ENCODE results near the gene TELO2. TPM values are rescaled to one million over a fixed set of nuclear protein-coding genes. Genes with fewer than 3 reads are reported as not detected.

TELO2 gene
- total RNA-seq, 1 experiment from 2014 or later: 65.4 TPM

DNA sequence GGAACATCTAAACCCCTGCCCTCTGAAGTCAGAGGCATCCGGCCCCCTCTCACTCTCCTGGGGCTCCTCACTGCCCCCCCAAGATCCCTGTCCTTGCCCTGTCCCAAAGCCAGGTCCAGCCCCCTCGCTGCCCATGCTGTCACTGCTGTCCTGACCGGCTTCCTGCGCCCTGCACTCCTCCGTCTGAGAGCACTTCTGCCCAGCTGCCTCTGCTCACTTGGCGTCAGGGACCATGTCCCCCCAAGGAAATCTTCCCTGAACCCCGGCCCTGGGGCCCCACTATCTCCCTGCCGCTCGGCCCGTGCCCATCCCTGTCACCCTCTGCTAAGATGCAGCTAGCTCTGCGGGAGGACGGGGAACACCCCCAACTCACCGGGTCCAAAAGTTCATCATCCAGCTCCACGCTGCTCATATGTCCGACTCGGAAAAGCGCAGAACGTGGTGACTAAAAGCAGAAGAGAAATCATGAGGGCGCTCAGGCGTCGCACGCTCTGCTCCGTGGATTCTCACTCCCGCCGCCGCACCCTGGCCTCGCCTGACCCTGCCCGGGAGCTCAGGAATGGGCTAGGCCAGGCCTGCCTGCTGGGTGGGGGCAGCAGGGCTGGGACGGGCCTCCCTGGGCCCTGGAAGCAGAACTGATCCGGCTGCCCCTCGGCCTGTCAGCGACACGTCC lies 28.1 kb upstream of the TELO2 start:
- in situ Hi-C loops (cut with HindIII; ENCODE audit: low pct_unique_long_range_greater_than_20kb, low sequenced_read_pairs): no loop called here
- no peak for DNase-seq (ENCODE audit: low read depth, low spot score)
- ChIA-PET CTCF (no interaction called here), POLR2A (no interaction called here)
- no peaks in the 10 kb centered on the region for H3K27me3 ChIP-seq (ENCODE audit: control insufficient read depth, insufficient read depth, low read length)
- no peak overlapping the region for H3K27ac ChIP-seq (ENCODE audit: low read length)
- no peak overlapping the region for H3K4me3 ChIP-seq (ENCODE audit: low read depth in 2 of 2, low read length in 2 of 2)
- H3K36me3 ChIP-seq (ENCODE audit: control insufficient read depth, insufficient read depth, low read length): no peaks in the 10 kb centered on the region
- 0 out of 2 replicates have a peak, but pooled peaks cover 1% of the 10 kb centered on the region for H3K4me1 ChIP-seq (ENCODE audit: control insufficient read depth, insufficient read depth, low read length)
- no peak for ATAC-seq
- H3K9me3 ChIP-seq (ENCODE audit: control insufficient read depth, insufficient read depth, low read depth, low read length): no peaks in the 10 kb centered on the region
- BruUV-seq (replicated peaks): no TSS peak
- TF ChIP-seq SIN3A (IDR thresholded peaks at IDR 0.05; ENCODE audit: borderline replicate concordance, insufficient read depth, low read depth, low read length) (no peak), TCF7L2 (IDR thresholded peaks at IDR 0.05; ENCODE audit: low read depth, low read length) (no peak), CTCF (IDR thresholded peaks at IDR 0.05) (no peak), POLR2AphosphoS5 (IDR thresholded peaks at IDR 0.05; ENCODE audit: low read depth, low read length) (no peak)
- TF ChIP-seq, protein P1, sequence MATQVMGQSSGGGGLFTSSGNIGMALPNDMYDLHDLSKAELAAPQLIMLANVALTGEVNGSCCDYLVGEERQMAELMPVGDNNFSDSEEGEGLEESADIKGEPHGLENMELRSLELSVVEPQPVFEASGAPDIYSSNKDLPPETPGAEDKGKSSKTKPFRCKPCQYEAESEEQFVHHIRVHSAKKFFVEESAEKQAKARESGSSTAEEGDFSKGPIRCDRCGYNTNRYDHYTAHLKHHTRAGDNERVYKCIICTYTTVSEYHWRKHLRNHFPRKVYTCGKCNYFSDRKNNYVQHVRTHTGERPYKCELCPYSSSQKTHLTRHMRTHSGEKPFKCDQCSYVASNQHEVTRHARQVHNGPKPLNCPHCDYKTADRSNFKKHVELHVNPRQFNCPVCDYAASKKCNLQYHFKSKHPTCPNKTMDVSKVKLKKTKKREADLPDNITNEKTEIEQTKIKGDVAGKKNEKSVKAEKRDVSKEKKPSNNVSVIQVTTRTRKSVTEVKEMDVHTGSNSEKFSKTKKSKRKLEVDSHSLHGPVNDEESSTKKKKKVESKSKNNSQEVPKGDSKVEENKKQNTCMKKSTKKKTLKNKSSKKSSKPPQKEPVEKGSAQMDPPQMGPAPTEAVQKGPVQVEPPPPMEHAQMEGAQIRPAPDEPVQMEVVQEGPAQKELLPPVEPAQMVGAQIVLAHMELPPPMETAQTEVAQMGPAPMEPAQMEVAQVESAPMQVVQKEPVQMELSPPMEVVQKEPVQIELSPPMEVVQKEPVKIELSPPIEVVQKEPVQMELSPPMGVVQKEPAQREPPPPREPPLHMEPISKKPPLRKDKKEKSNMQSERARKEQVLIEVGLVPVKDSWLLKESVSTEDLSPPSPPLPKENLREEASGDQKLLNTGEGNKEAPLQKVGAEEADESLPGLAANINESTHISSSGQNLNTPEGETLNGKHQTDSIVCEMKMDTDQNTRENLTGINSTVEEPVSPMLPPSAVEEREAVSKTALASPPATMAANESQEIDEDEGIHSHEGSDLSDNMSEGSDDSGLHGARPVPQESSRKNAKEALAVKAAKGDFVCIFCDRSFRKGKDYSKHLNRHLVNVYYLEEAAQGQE (IDR thresholded peaks at IDR 0.05; ENCODE audit: insufficient read depth in 1 of 2, low read depth in 2 of 2, low read length in 1 of 2): no peak
- intact Hi-C loops (cut with micrococcal nuclease; ENCODE audit: unreplicated experiment): no loop called here

DNA sequence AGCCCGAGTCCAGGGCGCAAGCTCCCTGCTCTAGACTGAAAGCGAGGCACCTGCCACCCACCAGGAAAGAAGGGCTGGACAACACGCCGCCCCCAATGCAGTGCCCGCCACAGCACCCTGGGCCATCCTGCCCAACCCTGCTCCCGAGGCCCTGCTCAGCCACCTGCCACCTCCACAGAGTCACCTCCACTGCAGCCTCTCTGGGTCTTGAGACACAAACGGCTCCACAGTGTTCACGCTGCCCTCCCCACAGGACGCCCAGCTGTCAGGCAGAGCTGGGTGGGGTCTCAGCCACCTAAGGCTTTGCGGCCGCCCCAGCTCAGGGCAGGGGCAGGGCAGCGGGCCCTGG lies 27.6 kb upstream of the TELO2 start:
- no peak overlapping the region for H3K4me3 ChIP-seq (ENCODE audit: low read depth in 2 of 2, low read length in 2 of 2)
- CTCF ChIA-PET: no interaction called here
- H3K36me3 ChIP-seq (ENCODE audit: control insufficient read depth, insufficient read depth, low read length): no peaks in the 10 kb centered on the region

More for the DNA sequence above, 27.6 kb upstream of the TELO2 start:
- BruUV-seq (replicated peaks): no TSS peak
- intact Hi-C loops (cut with micrococcal nuclease; ENCODE audit: unreplicated experiment) (no loop called here), in situ Hi-C loops (cut with HindIII; ENCODE audit: low pct_unique_long_range_greater_than_20kb, low sequenced_read_pairs) (no loop called here)
- TF ChIP-seq TCF7L2 (IDR thresholded peaks at IDR 0.05; ENCODE audit: low read depth, low read length) (no peak), POLR2AphosphoS5 (IDR thresholded peaks at IDR 0.05; ENCODE audit: low read depth, low read length) (no peak), CTCF (IDR thresholded peaks at IDR 0.05) (no peak), SIN3A (IDR thresholded peaks at IDR 0.05; ENCODE audit: borderline replicate concordance, insufficient read depth, low read depth, low read length) (no peak)
- TF ChIP-seq, protein P1 (IDR thresholded peaks at IDR 0.05; ENCODE audit: insufficient read depth in 1 of 2, low read depth in 2 of 2, low read length in 1 of 2): no peak
- Histone ChIP-seq H3K27ac (ENCODE audit: low read length) (no peak overlapping the region), H3K27me3 (ENCODE audit: control insufficient read depth, insufficient read depth, low read length) (no peaks in the 10 kb centered on the region), H3K4me1 (ENCODE audit: control insufficient read depth, insufficient read depth, low read length) (peaks cover 7% of the 10 kb centered on the region; the same call in 1 of the 2 replicates), H3K9me3 (ENCODE audit: control insufficient read depth, insufficient read depth, low read depth, low read length) (no peaks in the 10 kb centered on the region)
- no peak for ATAC-seq
- POLR2A ChIA-PET: no interaction called here
- no peak for DNase-seq (ENCODE audit: low read depth, low spot score)
